Stomach (tissue), 4 donors: ENCODE data around the gene ALG1L2.

ENCODE experiments used
- EP300 ChIP-seq: sonication (generic); formaldehyde crosslinking; IDR thresholded peaks from one replicate; pipeline ENCODE4 v1.6.1; 2017; ENCODE audit warnings: antibody characterized with exemption
- POLR2A ChIP-seq, 4 donors: fragments of 450-650 bp; IDR thresholded peaks; one replicate each; pipeline ENCODE4 v1.6.1; 2016; ENCODE audit warnings: antibody characterized with exemption in 4 of 4, control low read depth in 2 of 4, mild to moderate bottlenecking in 1 of 4, moderate library complexity in 1 of 4
- POLR2AphosphoS5 ChIP-seq, 3 donors: sonication (generic); formaldehyde crosslinking; IDR thresholded peaks; one replicate each; pipeline ENCODE4 v1.6.1; 2016; ENCODE audit warnings: antibody characterized with exemption in 3 of 3
- TF ChIP-seq, protein P1 (sequence below), 7 experiments: fragments of 450-650 bp in 4 of 7; fragments of 200-600 bp in 3 of 7; sonication (generic) in 3 of 7; IDR thresholded peaks; one replicate each; pipeline ENCODE4 v1.5.1; 2016 to 2019; ENCODE audit warnings: antibody characterized with exemption in 7 of 7, control low read depth in 2 of 7, mild to moderate bottlenecking in 1 of 7

DNA sequence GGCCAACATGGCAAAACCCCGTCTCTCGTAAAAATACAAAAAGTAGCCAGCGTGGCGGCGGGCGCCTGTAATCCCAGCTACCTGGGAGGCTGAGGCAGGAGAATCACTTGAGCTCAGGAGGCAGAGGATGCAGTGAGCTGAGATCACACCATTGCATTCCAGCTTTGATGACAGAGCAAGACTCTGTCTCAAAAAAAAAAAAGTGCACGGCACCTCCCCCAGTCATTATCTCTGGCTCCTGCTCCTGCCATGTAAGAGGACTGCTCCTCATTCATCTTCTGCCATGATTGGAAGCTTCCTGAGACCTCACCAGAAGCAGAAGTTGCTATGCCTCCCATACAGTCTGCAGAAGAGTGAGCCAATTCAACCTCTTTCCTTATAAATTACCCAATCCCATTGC is 4.0 kb upstream of the ALG1L2 start:
- TF ChIP-seq POLR2A (IDR thresholded peaks at IDR 0.05) (no peak), EP300 (no peak), POLR2AphosphoS5 (IDR thresholded peaks at IDR 0.05) (no peak)
- TF ChIP-seq, protein P1, sequence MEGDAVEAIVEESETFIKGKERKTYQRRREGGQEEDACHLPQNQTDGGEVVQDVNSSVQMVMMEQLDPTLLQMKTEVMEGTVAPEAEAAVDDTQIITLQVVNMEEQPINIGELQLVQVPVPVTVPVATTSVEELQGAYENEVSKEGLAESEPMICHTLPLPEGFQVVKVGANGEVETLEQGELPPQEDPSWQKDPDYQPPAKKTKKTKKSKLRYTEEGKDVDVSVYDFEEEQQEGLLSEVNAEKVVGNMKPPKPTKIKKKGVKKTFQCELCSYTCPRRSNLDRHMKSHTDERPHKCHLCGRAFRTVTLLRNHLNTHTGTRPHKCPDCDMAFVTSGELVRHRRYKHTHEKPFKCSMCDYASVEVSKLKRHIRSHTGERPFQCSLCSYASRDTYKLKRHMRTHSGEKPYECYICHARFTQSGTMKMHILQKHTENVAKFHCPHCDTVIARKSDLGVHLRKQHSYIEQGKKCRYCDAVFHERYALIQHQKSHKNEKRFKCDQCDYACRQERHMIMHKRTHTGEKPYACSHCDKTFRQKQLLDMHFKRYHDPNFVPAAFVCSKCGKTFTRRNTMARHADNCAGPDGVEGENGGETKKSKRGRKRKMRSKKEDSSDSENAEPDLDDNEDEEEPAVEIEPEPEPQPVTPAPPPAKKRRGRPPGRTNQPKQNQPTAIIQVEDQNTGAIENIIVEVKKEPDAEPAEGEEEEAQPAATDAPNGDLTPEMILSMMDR (IDR thresholded peaks at IDR 0.05) = no peak
